ENCODE results near the gene IQCN. TPM values are rescaled to one million over a fixed set of nuclear protein-coding genes. Genes with fewer than 3 reads are reported as not detected.

IQCN gene
- total RNA-seq, 1 experiment from 2014 or later: 0.61 TPM

GRCh38 chr19:18262144-18262543 lies 12.1 kb downstream of the IQCN start:
- H3K36me3 Mint-ChIP-seq: no peaks in the 10 kb centered on the region
- no peak for DNase-seq (ENCODE audit: low spot score)
- H3K27ac Mint-ChIP-seq: no peak overlapping the region

GRCh38 chr19:18261474-18261873 lies 12.8 kb downstream of the IQCN start:
- ChIA-PET CTCF (interaction anchor here (0.9 to 1.5 kb wide), 6 partner anchors 10 to 127 kb away, joined by 3 to 6 read pairs (median 4); partner anchors contain the start of gene JUND), POLR2A (interaction anchor here (0.9 kb wide), 1 partner anchor 20 kb away, joined by 4 read pairs; the partner anchor contains the start of gene JUND)
- H3K27ac Mint-ChIP-seq: no peak overlapping the region
- H3K4me3 Mint-ChIP-seq: no peak overlapping the region
- no peaks in the 10 kb centered on the region for H3K4me1 Mint-ChIP-seq
- no peaks in the 10 kb centered on the region for H3K36me3 Mint-ChIP-seq
- no peak for DNase-seq (ENCODE audit: low spot score)
- peaks cover 3% of the 10 kb centered on the region; the same call in 1 of the 2 replicates for H3K27me3 Mint-ChIP-seq (ENCODE audit: low read depth)
- no peak for ATAC-seq
- H3K9me3 Mint-ChIP-seq: peaks cover 8% of the 10 kb centered on the region
- TF ChIP-seq CREB1 (CRISPR knock-in tag; IDR thresholded peaks at IDR 0.05) (no peak), SP1 (CRISPR knock-in tag; conservative IDR thresholded peaks at IDR 0.05) (no peak), ERG (CRISPR knock-in tag; IDR thresholded peaks at IDR 0.05) (no peak), MAX (CRISPR knock-in tag; IDR thresholded peaks at IDR 0.05) (no peak), ZNF512 (CRISPR knock-in tag; IDR thresholded peaks at IDR 0.05; ENCODE audit: borderline replicate concordance) (no peak), ZNF232 (CRISPR knock-in tag; IDR thresholded peaks at IDR 0.05) (no peak), MXD4 (CRISPR knock-in tag; IDR thresholded peaks at IDR 0.05; ENCODE audit: borderline replicate concordance) (no peak), AR (CRISPR knock-in tag; IDR thresholded peaks at IDR 0.05) (no peak), PRRX2 (CRISPR knock-in tag; IDR thresholded peaks at IDR 0.05) (no peak), FOXK1 (CRISPR knock-in tag; IDR thresholded peaks at IDR 0.05) (no peak), ATF2 (CRISPR knock-in tag; IDR thresholded peaks at IDR 0.05; ENCODE audit: borderline replicate concordance, low read depth) (no peak), SMAD4 (CRISPR knock-in tag; IDR thresholded peaks at IDR 0.05) (no peak), CTCF (IDR thresholded peaks at IDR 0.05) (no peak), PRDM15 (CRISPR knock-in tag; IDR thresholded peaks at IDR 0.05) (no peak), CBFB (CRISPR knock-in tag; IDR thresholded peaks at IDR 0.05; ENCODE audit: low read depth) (no peak), TEAD4 (CRISPR knock-in tag; IDR thresholded peaks at IDR 0.05) (no peak)

More at GRCh38 chr19:18262144-18262543, 12.1 kb downstream of the IQCN start:
- peaks cover 8% of the 10 kb centered on the region for H3K9me3 Mint-ChIP-seq
- H3K27me3 Mint-ChIP-seq (ENCODE audit: low read depth): peaks cover 3% of the 10 kb centered on the region; the same call in 1 of the 2 replicates
- no peak for ATAC-seq
- H3K4me1 Mint-ChIP-seq: no peaks in the 10 kb centered on the region
- H3K4me3 Mint-ChIP-seq: no peak overlapping the region
- TF ChIP-seq ZSCAN18 (CRISPR knock-in tag; IDR thresholded peaks at IDR 0.05): no peak
- ChIA-PET POLR2A (no interaction called here), CTCF (interaction anchor here (0.9 to 1.6 kb wide), 4 partner anchors 8 to 54 kb away, joined by 3 to 8 read pairs (median 5); partner anchors contain the start of gene JUND)

All from WTC11 (cell line).